HG03066 (cell line): Measurements from ENCODE around the gene CDK5.

Experiments used
- ATAC-seq: cut with Tn5 transposase; IDR thresholded peaks from one replicate; pipeline ENCODE4 v1.9.1; 2021; ENCODE audit warnings: low read depth; ENCODE audit not compliant: unreplicated experiment

CDK5 gene

DNA sequence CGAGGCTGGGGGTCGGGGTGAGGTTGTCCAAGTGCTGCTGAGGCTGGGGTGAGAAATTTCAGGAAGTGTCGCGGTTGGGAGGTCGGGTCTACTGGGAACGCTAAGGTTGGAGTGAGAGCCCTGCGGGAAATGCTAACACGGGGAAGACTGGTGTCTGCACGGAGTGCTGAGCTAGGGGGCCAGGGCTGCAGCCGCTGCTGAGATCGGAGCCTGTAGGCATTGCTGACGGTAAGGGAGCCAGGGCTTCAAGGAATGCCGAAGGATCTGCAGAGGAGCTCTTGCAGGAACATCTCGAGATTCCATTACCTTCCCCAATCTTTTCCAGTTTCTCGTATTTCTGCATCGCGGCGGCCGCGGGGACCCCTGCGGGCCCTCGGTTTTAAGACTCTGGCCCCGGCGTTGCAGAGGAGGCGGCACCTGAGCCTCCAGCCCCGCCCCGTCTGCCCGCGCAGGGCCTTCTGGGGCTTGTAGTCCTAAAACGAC lies at the start of gene CDK5:
CDK5 (minus strand) TSS at position 392 of the 483 bp plus-strand sequence; CDS start at position 343, 49 bp downstream.
- peak; percentile 4 for ATAC-seq

DNA sequence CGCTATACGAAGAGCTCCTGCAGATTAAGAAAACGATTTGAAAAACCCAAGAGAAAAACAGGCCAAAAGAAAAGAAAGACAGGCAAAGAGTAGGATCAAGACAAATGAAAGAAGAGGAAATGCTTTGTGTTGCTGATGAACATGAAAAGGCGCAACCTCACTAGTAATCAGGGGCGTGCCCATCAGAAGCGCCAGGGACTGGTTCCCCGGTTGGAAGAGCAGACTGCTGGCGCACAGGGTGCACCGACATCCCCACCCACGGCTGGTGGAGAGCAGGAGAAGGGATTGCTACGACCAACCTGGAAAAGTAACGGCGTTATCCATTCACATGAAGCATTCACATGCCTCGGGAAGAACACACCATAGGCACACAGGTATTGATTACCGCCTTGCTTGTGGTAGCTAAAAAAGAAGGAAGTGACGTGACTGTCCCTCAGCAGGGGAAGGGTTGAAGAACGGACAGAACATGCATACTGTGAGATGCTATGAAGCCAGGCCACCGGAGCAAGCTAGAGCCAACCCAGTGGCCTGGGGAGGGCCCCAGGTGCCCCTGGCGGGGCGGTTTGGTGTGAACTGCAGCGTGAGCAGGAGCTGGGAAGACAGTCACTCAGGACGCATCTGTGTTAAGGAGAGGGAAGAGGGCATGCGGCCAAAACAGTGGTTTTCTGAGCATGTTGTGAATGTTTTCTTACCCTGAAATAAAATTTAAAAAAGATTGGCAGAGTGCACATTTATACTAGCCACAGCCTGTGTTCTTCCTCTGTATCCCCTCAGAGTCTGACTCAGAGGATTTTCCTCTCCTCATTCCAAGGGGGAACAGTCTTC lies 46.9 kb upstream of the CDK5 start:
- no peak for ATAC-seq

DNA sequence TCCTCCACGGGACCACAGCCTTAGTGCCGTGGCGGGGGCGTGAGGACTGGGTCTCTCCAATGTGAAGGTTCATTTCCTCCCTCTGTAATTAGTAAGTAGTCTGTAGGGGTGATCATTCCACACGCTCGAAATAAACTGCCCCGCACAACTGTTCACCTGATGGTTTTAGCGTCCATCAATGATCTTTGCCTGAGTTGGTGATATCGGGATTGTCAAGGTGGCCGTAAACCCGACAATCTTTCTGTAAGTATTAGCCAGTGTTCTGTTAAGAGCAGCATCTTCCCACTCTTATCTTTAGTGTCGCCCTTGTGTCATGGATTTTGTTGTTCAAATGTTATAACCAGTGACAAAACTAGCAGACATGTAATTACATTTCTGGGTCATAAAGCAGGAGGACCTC lies 46.3 kb upstream of the CDK5 start:
- ATAC-seq: no peak

DNA sequence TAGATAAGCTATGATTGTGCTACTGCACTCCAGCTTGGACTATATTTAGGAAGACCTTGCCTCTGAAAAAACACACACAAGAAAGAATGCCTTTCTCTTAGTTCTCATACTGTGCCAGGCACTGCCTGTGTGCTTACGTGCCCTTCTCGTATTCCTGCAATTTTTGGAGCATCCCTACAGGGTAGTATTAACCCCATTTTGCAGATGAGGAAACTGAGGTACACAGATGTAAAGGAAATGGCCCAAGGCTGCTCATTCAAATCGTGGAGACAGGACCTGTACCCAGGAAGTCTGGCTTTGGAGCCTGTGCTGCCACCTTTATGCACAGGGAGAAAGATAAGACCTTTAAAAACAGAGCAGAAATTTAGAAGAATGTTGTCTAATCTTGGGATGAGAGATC lies 45.3 kb upstream of the CDK5 start:
- ATAC-seq: no peak

DNA sequence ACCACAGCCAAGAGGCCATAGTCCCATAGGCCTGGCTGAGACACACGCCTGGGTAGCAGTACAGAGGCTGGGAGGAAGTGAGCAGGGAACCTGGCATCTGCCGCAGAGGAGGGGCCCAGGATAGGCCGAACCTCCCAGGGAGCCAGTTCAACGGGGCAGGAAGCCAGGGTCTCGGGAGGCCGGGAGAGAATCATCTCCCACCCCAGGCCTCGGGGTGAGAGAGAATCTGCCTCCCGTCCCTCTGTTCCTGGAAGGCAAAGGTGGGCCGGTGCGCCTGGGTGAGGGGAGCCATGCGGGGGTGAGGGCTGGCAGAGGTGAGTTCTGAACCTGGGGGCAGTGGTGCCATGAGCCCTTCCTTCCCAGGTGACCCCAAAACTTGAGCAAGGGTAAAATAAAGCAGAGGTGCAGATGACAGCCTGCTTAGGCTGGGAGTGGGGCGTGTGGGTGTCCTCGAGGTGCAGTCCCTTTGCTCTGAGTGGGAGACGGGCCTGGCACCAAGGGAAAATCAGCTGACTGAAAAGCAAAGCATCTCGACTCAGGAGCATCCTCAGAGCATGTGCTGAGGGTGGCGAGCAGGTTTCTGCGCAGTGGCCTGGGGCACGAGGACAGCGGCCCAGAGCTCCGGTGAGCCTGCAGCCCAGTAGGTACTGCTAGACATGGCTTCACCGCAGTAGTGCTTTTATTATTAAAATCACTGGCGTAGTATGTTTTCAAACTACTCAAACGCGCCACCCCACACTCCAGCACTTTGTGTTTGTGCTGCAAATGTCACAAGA lies 44.1 kb upstream of the CDK5 start:
- ATAC-seq: no peak

DNA sequence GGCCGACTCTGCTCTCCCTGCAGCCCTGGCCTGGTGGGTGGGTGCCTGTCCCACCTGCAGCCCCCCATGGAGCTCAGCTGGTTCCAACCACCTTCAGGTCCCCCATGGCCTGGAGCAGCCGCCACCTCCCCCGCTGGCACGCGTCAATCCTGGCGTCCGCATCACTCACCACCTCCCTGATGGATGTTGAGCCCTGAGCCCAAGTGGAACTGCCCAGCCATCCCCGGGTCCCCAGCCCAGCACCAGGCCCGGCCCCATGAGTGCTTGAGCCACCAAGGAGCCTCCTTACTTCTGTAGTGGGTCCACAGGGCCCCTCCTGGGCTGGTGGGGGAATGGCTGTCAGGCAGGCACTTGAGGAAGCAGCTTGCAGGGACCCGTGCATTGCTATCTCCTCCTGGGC lies 43.2 kb upstream of the CDK5 start:
- ATAC-seq: no peak

- ATAC-seq: no peak
These were observed 42.0 kb upstream of the CDK5 start for GRCh38 chr7:151099486-151100211.

GRCh38 chr7:151095828-151096475 lies 38.3 kb upstream of the CDK5 start:
- no peak for ATAC-seq

GRCh38 chr7:151095123-151095797 lies 37.6 kb upstream of the CDK5 start:
- no peak for ATAC-seq

- no peak for ATAC-seq
These were observed 37.0 kb upstream of the CDK5 start for GRCh38 chr7:151094675-151095074.

DNA sequence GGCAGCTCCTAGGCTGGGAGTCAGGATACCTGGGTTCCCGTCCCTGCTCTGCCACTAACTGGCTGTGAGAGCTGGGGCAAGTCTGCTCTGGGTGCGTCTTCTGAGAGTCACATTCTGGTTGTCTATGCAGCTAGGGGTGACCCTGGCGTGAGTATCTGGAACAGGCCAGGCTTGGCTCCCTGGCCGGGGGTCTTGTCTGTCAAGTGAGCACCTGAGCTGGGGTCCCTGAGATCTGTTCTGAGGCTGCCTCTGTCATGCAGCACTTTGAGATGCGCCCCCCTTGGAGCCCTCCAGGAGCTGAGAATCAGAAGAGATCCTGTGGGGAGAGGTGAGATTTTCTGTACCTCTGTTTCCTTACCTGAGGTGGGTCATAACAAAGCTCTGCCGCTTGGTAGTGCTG lies 36.1 kb upstream of the CDK5 start:
- no peak for ATAC-seq

DNA sequence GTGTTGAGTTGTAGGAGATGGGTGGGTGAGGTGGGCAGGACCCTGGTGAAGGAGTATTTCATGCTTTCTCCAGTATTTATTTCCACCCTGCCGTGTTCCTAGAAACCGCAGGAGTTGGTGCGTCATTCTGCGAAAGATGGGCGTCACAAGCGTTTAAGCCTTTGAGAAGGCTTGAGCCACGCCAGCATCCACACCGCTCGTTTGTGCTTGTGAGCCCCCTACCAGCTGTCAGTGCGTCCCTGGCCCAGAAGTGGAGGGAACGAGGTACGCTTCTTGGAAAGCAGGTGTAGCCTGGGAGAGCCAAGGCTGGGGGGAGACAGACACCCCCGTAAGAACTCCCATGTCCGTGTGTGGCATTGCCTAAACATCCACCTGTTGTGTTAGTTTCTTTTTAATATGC lies 34.3 kb upstream of the CDK5 start:
- ATAC-seq: no peak

DNA sequence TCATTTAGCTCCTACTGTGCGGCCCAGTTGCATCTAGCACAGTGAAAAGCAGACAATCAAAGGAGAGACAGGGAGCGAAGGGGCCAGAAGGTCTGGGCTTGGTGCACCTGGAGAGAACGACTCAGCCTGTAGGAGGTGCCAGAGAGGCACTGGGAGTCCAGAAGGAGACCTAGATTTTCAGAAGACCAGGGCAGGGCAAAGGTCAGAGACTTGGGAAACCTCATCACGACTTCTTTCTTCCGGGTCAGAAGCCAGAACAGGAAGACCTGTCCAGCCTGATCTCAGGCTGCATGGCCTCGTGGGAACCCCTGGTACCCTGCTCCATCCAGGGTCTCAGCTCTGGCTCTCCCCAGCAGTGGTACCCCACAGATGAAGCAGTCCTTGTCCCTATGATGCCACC lies 33.7 kb upstream of the CDK5 start:
- no peak for ATAC-seq

GRCh38 chr7:151091003-151091402 lies 33.3 kb upstream of the CDK5 start:
- ATAC-seq: no peak

DNA sequence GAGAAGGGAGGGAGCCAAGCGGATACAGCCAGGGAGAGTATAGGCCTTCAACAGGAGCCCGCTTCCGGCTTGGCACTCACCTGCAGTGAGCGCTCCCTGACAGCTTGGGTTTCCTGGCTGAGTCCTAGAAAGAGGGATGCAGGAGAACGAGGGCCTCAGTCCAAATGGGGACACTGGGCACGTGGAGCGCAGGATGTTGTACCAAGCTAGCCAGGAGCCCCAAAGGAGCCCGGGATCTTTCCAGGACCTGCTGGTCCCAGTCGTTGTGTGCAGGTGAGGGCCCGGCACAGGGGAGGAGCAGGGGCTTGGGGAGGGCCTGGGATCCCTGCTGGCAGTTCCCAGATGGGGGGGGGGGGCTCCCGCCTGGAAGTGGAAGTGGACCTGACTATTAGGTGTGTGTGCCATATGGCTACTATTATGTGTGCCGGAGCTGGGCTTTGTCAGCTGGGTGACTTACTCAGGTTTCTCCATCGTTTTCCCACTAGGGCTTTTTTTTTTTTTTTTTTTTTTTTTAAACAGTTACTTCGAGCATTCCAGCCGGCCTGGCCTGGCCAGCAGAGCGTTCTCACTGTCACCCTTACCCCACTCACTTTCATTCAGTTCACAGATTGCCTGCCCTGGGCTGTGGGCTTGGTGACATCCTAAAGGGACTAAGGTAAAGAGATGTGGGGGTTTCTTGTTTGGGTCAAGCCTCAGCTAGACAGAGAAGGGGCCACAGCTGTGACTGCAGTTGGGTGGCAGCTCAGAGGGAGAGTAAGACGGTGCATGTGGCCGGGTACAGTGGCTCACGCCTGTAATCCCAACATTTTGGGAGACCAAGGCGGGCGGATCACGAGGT lies 32.4 kb upstream of the CDK5 start:
- ATAC-seq: no peak

DNA sequence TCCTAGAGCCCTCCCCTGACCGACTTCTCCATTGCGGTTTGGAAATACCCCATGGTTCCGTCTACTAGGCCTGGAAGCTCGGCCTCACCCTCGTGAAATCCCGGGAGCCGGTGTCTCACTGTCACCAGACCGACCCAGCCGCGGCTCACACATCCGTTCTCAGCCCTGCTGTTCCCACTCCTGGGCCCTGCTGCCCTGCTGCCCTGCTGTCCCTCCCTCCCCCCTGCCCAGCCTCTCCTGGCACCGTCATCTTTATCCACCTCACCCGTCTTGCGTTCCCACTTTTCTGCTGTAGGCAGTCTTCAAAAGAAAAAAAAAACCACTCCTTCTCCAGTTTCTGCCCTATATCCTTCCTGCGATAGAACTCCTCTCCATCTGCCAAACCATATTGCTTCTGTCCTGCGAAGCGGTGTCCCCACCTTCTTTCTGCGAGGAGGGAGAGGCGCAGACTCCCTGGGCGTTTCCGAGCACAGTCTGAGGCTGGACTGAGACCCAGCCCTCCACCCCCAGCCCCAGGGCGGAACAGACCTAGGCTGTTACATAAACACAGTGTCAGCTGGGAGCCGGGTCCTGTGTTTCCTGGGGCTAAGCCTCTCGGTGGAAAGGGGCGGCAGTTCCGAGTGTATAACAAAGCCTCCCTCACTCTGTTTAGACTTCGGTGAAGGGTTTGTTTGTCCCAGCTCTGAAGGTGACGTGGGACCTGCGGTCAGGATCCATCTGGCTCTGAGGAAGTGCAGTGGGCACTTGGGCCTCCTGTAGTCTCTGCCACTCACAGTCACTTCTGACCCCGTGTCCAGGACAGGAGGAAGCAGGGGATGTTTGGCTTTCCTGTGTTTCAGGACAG lies 31.4 kb upstream of the CDK5 start:
- ATAC-seq: no peak

DNA sequence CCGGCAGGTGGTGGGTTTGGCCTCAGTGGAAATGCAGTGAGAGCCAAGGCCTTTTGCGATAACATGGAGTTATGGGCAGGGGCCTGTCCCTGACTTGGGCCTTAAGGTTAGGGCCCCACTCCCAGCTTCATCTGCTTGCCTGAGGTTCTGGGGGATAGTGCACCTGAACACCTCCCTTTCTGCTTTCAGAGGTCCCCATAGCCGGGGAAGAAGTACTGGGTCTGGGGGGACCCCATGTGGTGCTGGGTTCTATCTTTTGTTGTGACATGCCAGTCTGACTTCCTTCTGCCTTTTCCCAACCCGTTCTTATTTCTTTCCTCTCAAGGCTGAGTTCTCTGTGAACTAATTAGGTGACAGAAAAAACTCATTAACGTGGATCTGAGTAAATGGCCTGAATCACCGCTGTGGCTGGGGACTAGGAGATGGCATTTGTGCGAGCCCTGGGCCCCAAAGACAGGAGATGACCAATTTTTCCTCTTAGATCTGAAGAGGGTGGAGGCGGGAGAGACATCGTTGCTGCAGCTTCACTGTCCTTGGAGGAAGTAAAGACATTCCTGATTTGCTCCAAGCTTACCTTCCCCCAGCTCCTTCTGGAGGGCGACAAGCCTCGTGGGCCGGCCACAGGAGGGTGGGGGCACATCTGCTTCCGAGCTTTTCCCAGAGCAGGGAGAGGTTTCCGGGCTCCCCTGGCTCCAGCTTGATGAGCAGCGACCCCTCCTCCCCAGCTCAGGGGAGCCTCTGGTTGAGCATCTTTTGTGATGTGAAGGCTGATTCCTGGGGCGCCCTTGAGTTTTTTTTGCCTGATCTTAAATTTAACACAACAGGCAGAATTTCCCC lies 30.5 kb upstream of the CDK5 start:
- no peak for ATAC-seq
